AG10803 (cell line): ENCODE data around the gene HK2.
A peak's percentile ranks its signal among the peaks of the same experiment; 100 is the strongest.

ENCODE experiments used
- DNase-seq: peaks from one replicate; pipeline ENCODE4 v3.0.0; 2010; ENCODE audit warnings: low read depth
- H3K4me3 ChIP-seq: 2 replicates; pipeline ENCODE4 v1.5.1; 2011; ENCODE audit warnings: mild to moderate bottlenecking, low read length, control low read depth
- TF ChIP-seq, protein P1 (sequence below): conservative IDR thresholded peaks from 2 replicates; pipeline ENCODE4 v1.5.1; 2011; ENCODE audit warnings: mild to moderate bottlenecking, low read length, control low read depth, inconsistent platforms

The HK2 gene

GRCh38 chr2:74872389-74872836 lies 38.5 kb downstream of the HK2 start:
- TF ChIP-seq, protein P1, sequence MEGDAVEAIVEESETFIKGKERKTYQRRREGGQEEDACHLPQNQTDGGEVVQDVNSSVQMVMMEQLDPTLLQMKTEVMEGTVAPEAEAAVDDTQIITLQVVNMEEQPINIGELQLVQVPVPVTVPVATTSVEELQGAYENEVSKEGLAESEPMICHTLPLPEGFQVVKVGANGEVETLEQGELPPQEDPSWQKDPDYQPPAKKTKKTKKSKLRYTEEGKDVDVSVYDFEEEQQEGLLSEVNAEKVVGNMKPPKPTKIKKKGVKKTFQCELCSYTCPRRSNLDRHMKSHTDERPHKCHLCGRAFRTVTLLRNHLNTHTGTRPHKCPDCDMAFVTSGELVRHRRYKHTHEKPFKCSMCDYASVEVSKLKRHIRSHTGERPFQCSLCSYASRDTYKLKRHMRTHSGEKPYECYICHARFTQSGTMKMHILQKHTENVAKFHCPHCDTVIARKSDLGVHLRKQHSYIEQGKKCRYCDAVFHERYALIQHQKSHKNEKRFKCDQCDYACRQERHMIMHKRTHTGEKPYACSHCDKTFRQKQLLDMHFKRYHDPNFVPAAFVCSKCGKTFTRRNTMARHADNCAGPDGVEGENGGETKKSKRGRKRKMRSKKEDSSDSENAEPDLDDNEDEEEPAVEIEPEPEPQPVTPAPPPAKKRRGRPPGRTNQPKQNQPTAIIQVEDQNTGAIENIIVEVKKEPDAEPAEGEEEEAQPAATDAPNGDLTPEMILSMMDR = no peak
- no peak overlapping the region for H3K4me3 ChIP-seq
- peak; percentile 21 for DNase-seq

- H3K4me3 ChIP-seq = no peak overlapping the region
- TF ChIP-seq, protein P1 = no peak
- no peak for DNase-seq
Observed at GRCh38 chr2:74873012-74873665, 39.2 kb downstream of the HK2 start.

DNA sequence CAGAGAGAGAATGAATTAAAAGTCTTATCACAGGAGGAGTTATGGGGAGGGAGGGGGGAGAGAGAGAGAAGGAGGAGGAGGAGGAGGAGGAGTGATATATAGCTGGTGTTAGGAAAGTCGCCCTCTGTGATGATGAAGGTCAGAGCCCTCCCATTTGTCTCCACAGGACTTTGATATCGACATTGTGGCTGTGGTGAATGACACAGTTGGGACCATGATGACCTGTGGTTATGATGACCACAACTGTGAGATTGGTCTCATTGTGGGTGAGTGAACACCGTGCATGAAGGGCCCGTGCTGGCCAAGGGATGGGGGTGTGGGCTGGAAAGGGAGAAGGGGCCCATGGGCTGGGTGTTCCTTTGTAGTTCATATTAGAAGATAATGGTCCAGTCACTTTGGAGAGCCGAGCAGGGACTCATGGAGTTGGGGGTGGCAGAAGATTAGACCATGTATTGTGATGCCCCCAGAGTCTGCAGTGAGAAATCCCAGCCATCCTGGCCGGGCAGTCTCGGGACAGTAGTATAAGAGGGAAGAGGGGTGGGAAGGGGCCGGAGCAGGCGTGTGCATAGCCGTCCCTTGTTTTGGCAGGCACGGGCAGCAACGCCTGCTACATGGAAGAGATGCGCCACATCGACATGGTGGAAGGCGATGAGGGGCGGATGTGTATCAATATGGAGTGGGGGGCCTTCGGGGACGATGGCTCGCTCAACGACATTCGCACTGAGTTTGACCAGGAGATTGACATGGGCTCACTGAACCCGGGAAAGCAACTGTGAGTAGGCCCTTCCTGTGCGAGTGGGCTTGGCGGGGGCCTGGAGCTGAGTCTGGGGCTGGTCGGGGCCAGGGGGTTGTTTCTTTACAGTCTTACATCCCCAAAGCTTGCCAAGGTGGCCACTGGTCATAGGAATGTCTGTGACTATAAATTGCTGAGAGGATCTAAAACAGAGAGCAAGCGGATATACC lies 40.0 kb downstream of the HK2 start:
- TF ChIP-seq, protein P1 = no peak
- no peak for DNase-seq
- H3K4me3 ChIP-seq = no peak overlapping the region

DNA sequence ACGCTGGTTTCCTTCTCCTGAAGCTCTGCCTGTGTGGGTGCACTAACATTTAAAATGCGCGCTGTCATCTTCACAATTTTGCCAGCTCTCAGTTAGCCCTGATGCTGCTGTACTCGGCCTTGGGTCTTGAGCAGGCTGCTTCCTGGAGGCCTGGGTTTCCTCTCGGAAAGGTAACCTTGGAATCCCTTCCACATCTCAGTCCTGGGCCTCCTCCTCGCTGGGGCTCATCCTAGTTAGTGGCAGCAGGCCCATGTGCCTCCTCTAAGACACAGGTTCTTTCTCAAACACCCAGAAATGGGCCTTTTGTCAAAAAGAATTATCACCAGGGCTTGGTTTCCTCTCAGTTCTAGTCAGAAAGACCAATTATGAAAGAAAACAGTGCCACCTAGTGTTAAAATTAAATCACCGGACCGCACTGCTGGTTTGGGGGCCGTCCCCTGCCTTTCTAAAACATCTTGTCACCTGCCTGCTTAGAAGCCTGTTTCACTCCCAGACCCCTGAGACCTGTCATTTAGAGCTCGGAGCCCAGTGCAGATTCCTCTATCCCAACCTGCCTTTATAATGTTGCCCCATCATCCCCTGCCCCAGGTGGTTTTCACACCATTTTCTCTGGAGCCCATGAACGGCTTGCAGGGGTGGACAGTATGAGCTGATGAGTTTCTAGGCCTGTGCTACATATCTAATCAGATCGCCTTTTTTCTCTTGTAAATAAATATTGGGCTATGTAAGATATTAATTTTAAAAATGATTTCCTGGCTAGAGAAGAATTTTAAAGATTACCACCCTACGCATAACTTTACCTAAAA lies 42.4 kb downstream of the HK2 start:
- H3K4me3 ChIP-seq = no peak overlapping the region
- TF ChIP-seq, protein P1 = peak; percentile 66
- peak; percentile 73 for DNase-seq

DNA sequence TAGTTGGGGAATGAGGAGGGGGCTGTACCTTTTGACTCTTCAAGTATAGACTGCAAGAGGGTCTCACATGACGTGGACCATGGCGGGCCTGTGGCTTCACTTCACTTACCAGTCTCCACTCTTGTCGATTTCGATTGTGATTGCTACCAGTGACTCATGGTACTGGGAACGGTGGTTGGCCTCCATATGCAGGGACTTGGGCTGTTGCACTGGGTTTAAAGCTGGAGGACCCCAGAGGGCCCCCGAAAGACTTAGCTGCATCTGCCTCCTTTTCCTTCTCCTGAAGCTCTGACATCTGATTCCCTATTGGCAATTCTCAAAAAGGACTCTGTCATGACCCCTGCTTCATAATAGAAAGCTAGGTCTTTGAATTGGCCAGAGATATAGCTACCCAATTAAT lies 43.4 kb downstream of the HK2 start:
- no peak for DNase-seq
- no peak overlapping the region for H3K4me3 ChIP-seq
- TF ChIP-seq, protein P1 = no peak

- TF ChIP-seq, protein P1 = no peak
- DNase-seq = no peak
- H3K4me3 ChIP-seq = no peak overlapping the region
Observed at GRCh38 chr2:74877781-74878433, 44.0 kb downstream of the HK2 start.
